Panc1 (cell line): ENCODE data around the gene ACOXL.

Source experiments
- POLR2AphosphoS5 ChIP-seq: IDR thresholded peaks from 2 replicates; pipeline ENCODE4 v1.6.1; 2012; ENCODE audit warnings: mild to moderate bottlenecking, low read depth, low read length, moderate library complexity
- REST ChIP-seq, 2 experiments: IDR thresholded peaks; 2 replicates each; pipeline ENCODE4 v1.6.1; 2011 to 2012; ENCODE audit warnings: low read depth in 2 of 2, control low read depth in 1 of 2, low read length in 1 of 2, mild to moderate bottlenecking in 1 of 2, moderate library complexity in 1 of 2; ENCODE audit not compliant: insufficient read depth in 1 of 2
- TCF7L2 ChIP-seq: IDR thresholded peaks from 2 replicates; pipeline ENCODE4 v1.6.1; 2011; ENCODE audit warnings: mild to moderate bottlenecking, low read depth, low read length, inconsistent platforms
- TF ChIP-seq, protein P1 (sequence below): fragments of 450-650 bp; IDR thresholded peaks from 2 replicates; pipeline ENCODE4 v1.5.1; 2017; ENCODE audit warnings: mild to moderate bottlenecking

DNA sequence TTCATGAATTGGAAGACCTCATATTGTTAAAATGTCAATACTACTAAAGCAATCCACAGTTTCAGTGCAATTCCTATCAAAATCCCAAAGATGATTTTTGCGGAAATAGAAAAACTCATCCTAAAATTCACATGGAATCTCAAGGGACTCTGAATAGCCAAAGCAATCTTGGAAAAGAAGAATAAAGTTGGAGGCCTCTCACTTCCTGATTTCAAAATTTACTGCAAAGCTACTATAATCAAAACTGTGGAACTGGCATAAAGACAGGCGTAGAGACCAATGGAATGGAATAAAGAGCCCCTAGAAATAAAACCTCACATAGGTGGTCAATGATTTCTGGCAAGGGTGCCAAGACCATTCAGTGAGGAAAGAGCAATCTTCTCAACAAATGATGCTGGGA lies 42.3 kb downstream of the ACOXL start:
- no peak for TF ChIP-seq TCF7L2
- TF ChIP-seq, protein P1, sequence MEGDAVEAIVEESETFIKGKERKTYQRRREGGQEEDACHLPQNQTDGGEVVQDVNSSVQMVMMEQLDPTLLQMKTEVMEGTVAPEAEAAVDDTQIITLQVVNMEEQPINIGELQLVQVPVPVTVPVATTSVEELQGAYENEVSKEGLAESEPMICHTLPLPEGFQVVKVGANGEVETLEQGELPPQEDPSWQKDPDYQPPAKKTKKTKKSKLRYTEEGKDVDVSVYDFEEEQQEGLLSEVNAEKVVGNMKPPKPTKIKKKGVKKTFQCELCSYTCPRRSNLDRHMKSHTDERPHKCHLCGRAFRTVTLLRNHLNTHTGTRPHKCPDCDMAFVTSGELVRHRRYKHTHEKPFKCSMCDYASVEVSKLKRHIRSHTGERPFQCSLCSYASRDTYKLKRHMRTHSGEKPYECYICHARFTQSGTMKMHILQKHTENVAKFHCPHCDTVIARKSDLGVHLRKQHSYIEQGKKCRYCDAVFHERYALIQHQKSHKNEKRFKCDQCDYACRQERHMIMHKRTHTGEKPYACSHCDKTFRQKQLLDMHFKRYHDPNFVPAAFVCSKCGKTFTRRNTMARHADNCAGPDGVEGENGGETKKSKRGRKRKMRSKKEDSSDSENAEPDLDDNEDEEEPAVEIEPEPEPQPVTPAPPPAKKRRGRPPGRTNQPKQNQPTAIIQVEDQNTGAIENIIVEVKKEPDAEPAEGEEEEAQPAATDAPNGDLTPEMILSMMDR = no peak
- TF ChIP-seq REST (IDR thresholded peaks at IDR 0.05; ENCODE audit: insufficient read depth in 1 of 2, low read depth in 2 of 2, low read length in 1 of 2) = no peak
- TF ChIP-seq POLR2AphosphoS5 = no peak
